GM12873 (cell line): Measurements from ENCODE around the gene RASA2.

Source experiments
- TF ChIP-seq, protein P1 (sequence below): IDR thresholded peaks from 2 replicates; pipeline ENCODE4 v1.5.1; 2012; ENCODE audit warnings: low read depth, mild to moderate bottlenecking, moderate library complexity, low read length, control low read depth; ENCODE audit not compliant: insufficient read depth; ENCODE audit errors: missing control alignments

The RASA2 gene

DNA sequence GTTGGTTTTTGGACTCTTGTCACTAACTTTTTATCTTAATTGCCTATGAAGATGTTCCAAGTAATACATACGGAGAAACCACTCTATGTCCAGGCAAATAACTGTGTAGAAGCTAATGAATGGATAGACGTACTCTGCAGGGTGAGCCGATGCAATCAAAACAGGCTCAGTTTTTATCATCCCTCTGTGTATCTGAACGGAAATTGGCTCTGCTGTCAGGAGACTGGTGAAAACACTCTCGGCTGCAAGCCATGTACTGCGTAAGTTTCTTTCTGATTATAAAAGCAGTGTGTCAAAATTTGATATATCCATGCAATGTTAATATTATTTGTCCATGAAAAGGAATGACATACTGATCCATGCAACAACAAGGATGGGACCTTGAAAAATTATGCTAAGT, 121.6 kb downstream of the RASA2 start:
- TF ChIP-seq, protein P1, sequence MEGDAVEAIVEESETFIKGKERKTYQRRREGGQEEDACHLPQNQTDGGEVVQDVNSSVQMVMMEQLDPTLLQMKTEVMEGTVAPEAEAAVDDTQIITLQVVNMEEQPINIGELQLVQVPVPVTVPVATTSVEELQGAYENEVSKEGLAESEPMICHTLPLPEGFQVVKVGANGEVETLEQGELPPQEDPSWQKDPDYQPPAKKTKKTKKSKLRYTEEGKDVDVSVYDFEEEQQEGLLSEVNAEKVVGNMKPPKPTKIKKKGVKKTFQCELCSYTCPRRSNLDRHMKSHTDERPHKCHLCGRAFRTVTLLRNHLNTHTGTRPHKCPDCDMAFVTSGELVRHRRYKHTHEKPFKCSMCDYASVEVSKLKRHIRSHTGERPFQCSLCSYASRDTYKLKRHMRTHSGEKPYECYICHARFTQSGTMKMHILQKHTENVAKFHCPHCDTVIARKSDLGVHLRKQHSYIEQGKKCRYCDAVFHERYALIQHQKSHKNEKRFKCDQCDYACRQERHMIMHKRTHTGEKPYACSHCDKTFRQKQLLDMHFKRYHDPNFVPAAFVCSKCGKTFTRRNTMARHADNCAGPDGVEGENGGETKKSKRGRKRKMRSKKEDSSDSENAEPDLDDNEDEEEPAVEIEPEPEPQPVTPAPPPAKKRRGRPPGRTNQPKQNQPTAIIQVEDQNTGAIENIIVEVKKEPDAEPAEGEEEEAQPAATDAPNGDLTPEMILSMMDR = no peak

DNA sequence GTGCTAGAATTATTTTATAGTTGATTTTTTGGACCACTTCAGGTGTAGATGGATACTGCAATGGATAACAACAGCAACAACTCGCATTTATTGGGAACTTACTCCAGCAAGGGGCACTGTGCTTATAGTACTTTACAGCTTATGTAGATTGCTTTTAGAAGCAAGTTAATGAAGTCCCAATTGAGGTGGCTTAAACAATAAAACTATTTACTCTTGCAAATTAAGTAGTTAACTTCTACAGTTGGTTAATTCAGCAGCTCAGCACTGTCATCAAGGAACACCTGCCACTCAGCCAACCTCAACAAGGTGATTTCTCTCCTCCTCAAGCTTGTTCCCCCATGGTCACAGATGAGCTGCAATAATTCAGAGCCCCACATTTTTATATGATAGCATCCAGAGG, 124.1 kb downstream of the RASA2 start:
- TF ChIP-seq, protein P1 = no peak

GRCh38 chr3:141618103-141618910, 131.5 kb downstream of the RASA2 start:
- TF ChIP-seq, protein P1 = no peak

DNA sequence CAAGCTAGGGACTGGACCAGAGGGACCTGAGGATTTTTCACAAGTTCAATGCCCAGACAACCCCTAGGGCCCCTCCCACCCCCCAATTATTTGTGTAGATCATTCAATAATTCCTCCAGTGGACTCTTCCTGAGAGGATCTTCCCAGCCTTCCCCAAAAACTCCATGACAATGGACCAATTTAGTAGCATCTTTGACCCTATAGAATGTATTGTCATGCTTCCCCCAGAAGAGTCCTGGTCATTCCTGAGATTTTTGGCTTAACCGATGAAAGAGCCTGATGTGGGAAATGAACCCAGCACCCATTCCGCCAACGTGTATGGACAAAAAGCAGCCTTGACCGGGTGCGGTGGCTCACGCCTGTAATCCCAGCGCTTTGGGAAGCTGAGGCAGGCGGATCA, 132.1 kb downstream of the RASA2 start:
- TF ChIP-seq, protein P1 = no peak

- TF ChIP-seq, protein P1 = no peak
These were observed 132.6 kb downstream of the RASA2 start for GRCh38 chr3:141619450-141619849.

DNA sequence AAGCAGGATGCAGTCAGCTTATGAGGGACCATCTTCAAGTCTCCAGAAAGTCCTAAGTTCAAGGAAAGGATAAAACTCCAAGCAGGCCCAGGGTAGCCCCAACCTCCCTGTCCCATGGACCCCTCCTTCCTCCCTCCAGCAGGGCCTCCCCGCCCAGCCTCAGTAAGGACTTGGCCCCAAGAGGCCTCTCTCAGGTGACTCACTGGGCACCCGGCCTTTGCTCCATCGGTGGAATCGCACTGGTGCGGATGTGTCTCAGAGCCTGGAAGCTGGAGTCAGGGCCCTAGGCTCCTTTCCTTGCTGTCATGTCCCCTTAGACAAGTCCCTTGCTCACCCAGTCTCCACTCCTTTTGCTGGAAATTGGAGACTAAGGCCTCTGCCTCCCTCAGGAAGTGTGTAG, 136.9 kb downstream of the RASA2 start:
- TF ChIP-seq, protein P1 = no peak

DNA sequence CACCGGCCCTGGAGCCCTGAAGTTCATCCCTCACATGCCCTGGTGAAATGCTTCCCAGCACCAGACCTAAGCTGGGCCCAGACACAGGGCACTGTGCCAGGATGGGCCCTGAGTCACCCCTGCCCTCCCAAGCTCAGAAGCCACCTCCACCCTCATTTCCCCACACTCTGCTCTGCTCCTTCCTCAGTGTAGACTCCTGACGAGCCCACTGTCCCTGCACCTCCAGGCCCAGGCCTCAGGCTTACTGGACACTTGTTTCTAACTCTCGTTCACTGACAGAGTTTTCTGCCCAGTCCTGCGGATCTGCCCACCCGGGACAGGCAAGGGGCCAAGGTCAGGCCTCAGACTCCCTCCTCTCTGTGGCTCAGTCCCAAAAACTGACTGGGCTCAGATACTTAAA, 138.7 kb downstream of the RASA2 start:
- TF ChIP-seq, protein P1 = no peak
